Measurements from ENCODE around the gene ERICH2. TPM values are rescaled to one million over a fixed set of nuclear protein-coding genes. Genes with fewer than 3 reads are reported as not detected.

ERICH2 gene
- polyA plus RNA-seq, 4 donors, result 0.28 to 1.2 TPM; not detected in 2

GRCh38 chr2:170828533-170828916 is 58.3 kb downstream of the ERICH2 start:
- Histone ChIP-seq H3K27ac (ENCODE audit: low read depth in 1 of 3, low read length in 2 of 3) (no peak overlapping the region), H3K4me3 (ENCODE audit: low read depth in 1 of 3, low read length in 3 of 3) (no peak overlapping the region), H3K27me3 (ENCODE audit: control insufficient read depth in 3 of 3, insufficient read depth in 3 of 3, low read length in 3 of 3) (peaks cover 0 to 38% (median 26%) of the 10 kb centered on the region in 3 donors), H3K4me1 (ENCODE audit: control insufficient read depth in 3 of 3, insufficient read depth in 2 of 3, low read depth in 1 of 3, low read length in 2 of 3) (no peaks in the 10 kb centered on the region), H3K36me3 (ENCODE audit: control insufficient read depth in 3 of 3, insufficient read depth in 2 of 3, low read depth in 1 of 3, low read length in 3 of 3) (no peaks in the 10 kb centered on the region), H3K9me3 (ENCODE audit: control insufficient read depth in 2 of 2, insufficient read depth in 1 of 2, low read depth in 1 of 2, low read length in 1 of 2) (no peaks in the 10 kb centered on the region)
- no peak for FAIRE-seq
- no peak for DNase-seq
- WGBS, 3 donors, result 72 to 80% (median 78%) methylated on average over 5 of the region's 5 CpGs

- no peaks in the 10 kb centered on the region for H3K36me3 ChIP-seq (ENCODE audit: control insufficient read depth in 3 of 3, insufficient read depth in 2 of 3, low read depth in 1 of 3, low read length in 3 of 3)
- WGBS, 3 donors, result 53 to 80% (median 68%) methylated on average over 2 of the region's 2 CpGs
- DNase-seq (no peak), FAIRE-seq (no peak)
- H3K9me3 ChIP-seq (ENCODE audit: control insufficient read depth in 2 of 2, insufficient read depth in 1 of 2, low read depth in 1 of 2, low read length in 1 of 2), result no peaks in the 10 kb centered on the region
- H3K27ac ChIP-seq (ENCODE audit: low read depth in 1 of 3, low read length in 2 of 3), result no peak overlapping the region
- no peaks in the 10 kb centered on the region for H3K4me1 ChIP-seq (ENCODE audit: control insufficient read depth in 3 of 3, insufficient read depth in 2 of 3, low read depth in 1 of 3, low read length in 2 of 3)
- H3K27me3 ChIP-seq (ENCODE audit: control insufficient read depth in 3 of 3, insufficient read depth in 3 of 3, low read length in 3 of 3), result peaks cover 0 to 36% (median 23%) of the 10 kb centered on the region in 3 donors
- no peak overlapping the region for H3K4me3 ChIP-seq (ENCODE audit: low read depth in 1 of 3, low read length in 3 of 3)
Measured at GRCh38 chr2:170829036-170829435, 58.9 kb downstream of the ERICH2 start.

- WGBS, 3 donors, result 85 to 92% (median 88%) methylated on average over 3 of the region's 3 CpGs
- no peaks in the 10 kb centered on the region for H3K9me3 ChIP-seq (ENCODE audit: control insufficient read depth in 2 of 2, insufficient read depth in 1 of 2, low read depth in 1 of 2, low read length in 1 of 2)
- H3K4me3 ChIP-seq (ENCODE audit: low read depth in 1 of 3, low read length in 3 of 3), result no peak overlapping the region
- H3K27me3 ChIP-seq (ENCODE audit: control insufficient read depth in 3 of 3, insufficient read depth in 3 of 3, low read length in 3 of 3), result peaks cover 0 to 26% (median 17%) of the 10 kb centered on the region in 3 donors
- H3K36me3 ChIP-seq (ENCODE audit: control insufficient read depth in 3 of 3, insufficient read depth in 2 of 3, low read depth in 1 of 3, low read length in 3 of 3), result no peaks in the 10 kb centered on the region
- H3K27ac ChIP-seq (ENCODE audit: low read depth in 1 of 3, low read length in 2 of 3), result no peak overlapping the region
- no peak for FAIRE-seq
- DNase-seq, result no peak
- H3K4me1 ChIP-seq (ENCODE audit: control insufficient read depth in 3 of 3, insufficient read depth in 2 of 3, low read depth in 1 of 3, low read length in 2 of 3), result no peaks in the 10 kb centered on the region
Measured at GRCh38 chr2:170830166-170830565, 60.0 kb downstream of the ERICH2 start.

- Histone ChIP-seq H3K4me3 (ENCODE audit: low read depth in 1 of 3, low read length in 3 of 3) (no peak overlapping the region), H3K27ac (ENCODE audit: low read depth in 1 of 3, low read length in 2 of 3) (no peak overlapping the region), H3K36me3 (ENCODE audit: control insufficient read depth in 3 of 3, insufficient read depth in 2 of 3, low read depth in 1 of 3, low read length in 3 of 3) (no peaks in the 10 kb centered on the region), H3K4me1 (ENCODE audit: control insufficient read depth in 3 of 3, insufficient read depth in 2 of 3, low read depth in 1 of 3, low read length in 2 of 3) (no peaks in the 10 kb centered on the region), H3K27me3 (ENCODE audit: control insufficient read depth in 3 of 3, insufficient read depth in 3 of 3, low read length in 3 of 3) (peaks cover 0 to 20% (median 12%) of the 10 kb centered on the region in 3 donors), H3K9me3 (ENCODE audit: control insufficient read depth in 2 of 2, insufficient read depth in 1 of 2, low read depth in 1 of 2, low read length in 1 of 2) (no peaks in the 10 kb centered on the region)
- WGBS, 3 donors, result 88 to 93% (median 91%) methylated on average over 4 of the region's 4 CpGs
- FAIRE-seq, result no peak
- DNase-seq, result no peak
Measured at GRCh38 chr2:170831115-170831514, 60.9 kb downstream of the ERICH2 start.

GRCh38 chr2:170836027-170836426 is 65.8 kb downstream of the ERICH2 start:
- H3K9me3 ChIP-seq (ENCODE audit: control insufficient read depth in 2 of 2, insufficient read depth in 1 of 2, low read depth in 1 of 2, low read length in 1 of 2), result no peaks in the 10 kb centered on the region
- H3K27me3 ChIP-seq (ENCODE audit: control insufficient read depth in 3 of 3, insufficient read depth in 3 of 3, low read length in 3 of 3), result peaks cover 0 to 11% (median 0%) of the 10 kb centered on the region in 3 donors
- H3K36me3 ChIP-seq (ENCODE audit: control insufficient read depth in 3 of 3, insufficient read depth in 2 of 3, low read depth in 1 of 3, low read length in 3 of 3), result no peaks in the 10 kb centered on the region
- WGBS, 3 donors, result 57 to 64% (median 60%) methylated on average over 5 of the region's 5 CpGs
- no peak overlapping the region for H3K4me3 ChIP-seq (ENCODE audit: low read depth in 1 of 3, low read length in 3 of 3)
- no peak for FAIRE-seq
- H3K27ac ChIP-seq (ENCODE audit: low read depth in 1 of 3, low read length in 2 of 3), result no peak overlapping the region
- no peak for DNase-seq
- no peaks in the 10 kb centered on the region for H3K4me1 ChIP-seq (ENCODE audit: control insufficient read depth in 3 of 3, insufficient read depth in 2 of 3, low read depth in 1 of 3, low read length in 2 of 3)

- no peak for DNase-seq
- Histone ChIP-seq H3K27me3 (ENCODE audit: control insufficient read depth in 3 of 3, insufficient read depth in 3 of 3, low read length in 3 of 3) (peaks cover 0 to 8% (median 5%) of the 10 kb centered on the region in 3 donors), H3K36me3 (ENCODE audit: control insufficient read depth in 3 of 3, insufficient read depth in 2 of 3, low read depth in 1 of 3, low read length in 3 of 3) (no peaks in the 10 kb centered on the region), H3K4me1 (ENCODE audit: control insufficient read depth in 3 of 3, insufficient read depth in 2 of 3, low read depth in 1 of 3, low read length in 2 of 3) (no peaks in the 10 kb centered on the region), H3K9me3 (ENCODE audit: control insufficient read depth in 2 of 2, insufficient read depth in 1 of 2, low read depth in 1 of 2, low read length in 1 of 2) (no peaks in the 10 kb centered on the region), H3K4me3 (ENCODE audit: low read depth in 1 of 3, low read length in 3 of 3) (no peak overlapping the region), H3K27ac (ENCODE audit: low read depth in 1 of 3, low read length in 2 of 3) (no peak overlapping the region)
- no peak for FAIRE-seq
- WGBS, 3 donors, result 71 to 87% (median 84%) methylated on average over 4 of the region's 4 CpGs
Measured at GRCh38 chr2:170840717-170841210, 70.6 kb downstream of the ERICH2 start.

GRCh38 chr2:170842785-170843184 is 72.6 kb downstream of the ERICH2 start:
- FAIRE-seq, result no peak
- 82 to 87% (median 87%) methylated on average over 2 of the region's 2 CpGs for WGBS, 3 donors

GRCh38 chr2:170843656-170844055 is 73.5 kb downstream of the ERICH2 start:
- WGBS, 3 donors, result 54 to 74% (median 72%) methylated on average over 2 of the region's 2 CpGs
- Histone ChIP-seq H3K36me3 (ENCODE audit: control insufficient read depth in 3 of 3, insufficient read depth in 2 of 3, low read depth in 1 of 3, low read length in 3 of 3) (no peaks in the 10 kb centered on the region), H3K27ac (ENCODE audit: low read depth in 1 of 3, low read length in 2 of 3) (no peak overlapping the region), H3K27me3 (ENCODE audit: control insufficient read depth in 3 of 3, insufficient read depth in 3 of 3, low read length in 3 of 3) (peaks cover 0 to 5% (median 4%) of the 10 kb centered on the region in 3 donors), H3K4me1 (ENCODE audit: control insufficient read depth in 3 of 3, insufficient read depth in 2 of 3, low read depth in 1 of 3, low read length in 2 of 3) (no peaks in the 10 kb centered on the region), H3K9me3 (ENCODE audit: control insufficient read depth in 2 of 2, insufficient read depth in 1 of 2, low read depth in 1 of 2, low read length in 1 of 2) (no peaks in the 10 kb centered on the region), H3K4me3 (ENCODE audit: low read depth in 1 of 3, low read length in 3 of 3) (no peak overlapping the region)
- DNase-seq, result no peak
- no peak for FAIRE-seq

More at GRCh38 chr2:170842785-170843184, 72.6 kb downstream of the ERICH2 start:
- no peak overlapping the region for H3K4me3 ChIP-seq (ENCODE audit: low read depth in 1 of 3, low read length in 3 of 3)
- no peak overlapping the region for H3K27ac ChIP-seq (ENCODE audit: low read depth in 1 of 3, low read length in 2 of 3)
- no peaks in the 10 kb centered on the region for H3K36me3 ChIP-seq (ENCODE audit: control insufficient read depth in 3 of 3, insufficient read depth in 2 of 3, low read depth in 1 of 3, low read length in 3 of 3)
- H3K27me3 ChIP-seq (ENCODE audit: control insufficient read depth in 3 of 3, insufficient read depth in 3 of 3, low read length in 3 of 3), result peaks cover 0 to 5% (median 4%) of the 10 kb centered on the region in 3 donors
- no peaks in the 10 kb centered on the region for H3K4me1 ChIP-seq (ENCODE audit: control insufficient read depth in 3 of 3, insufficient read depth in 2 of 3, low read depth in 1 of 3, low read length in 2 of 3)
- no peaks in the 10 kb centered on the region for H3K9me3 ChIP-seq (ENCODE audit: control insufficient read depth in 2 of 2, insufficient read depth in 1 of 2, low read depth in 1 of 2, low read length in 1 of 2)
- no peak for DNase-seq

GRCh38 chr2:170845343-170845742 is 75.2 kb downstream of the ERICH2 start:
- WGBS, 3 donors, result 81 to 84% (median 83%) methylated on average over 10 of the region's 10 CpGs
- DNase-seq (no peak), FAIRE-seq (no peak)
- no peaks in the 10 kb centered on the region for H3K4me1 ChIP-seq (ENCODE audit: control insufficient read depth in 3 of 3, insufficient read depth in 2 of 3, low read depth in 1 of 3, low read length in 2 of 3)
- peaks cover 0 to 5% (median 4%) of the 10 kb centered on the region in 3 donors for H3K27me3 ChIP-seq (ENCODE audit: control insufficient read depth in 3 of 3, insufficient read depth in 3 of 3, low read length in 3 of 3)
- H3K4me3 ChIP-seq (ENCODE audit: low read depth in 1 of 3, low read length in 3 of 3), result no peak overlapping the region
- no peaks in the 10 kb centered on the region for H3K9me3 ChIP-seq (ENCODE audit: control insufficient read depth in 2 of 2, insufficient read depth in 1 of 2, low read depth in 1 of 2, low read length in 1 of 2)
- no peaks in the 10 kb centered on the region for H3K36me3 ChIP-seq (ENCODE audit: control insufficient read depth in 3 of 3, insufficient read depth in 2 of 3, low read depth in 1 of 3, low read length in 3 of 3)
- no peak overlapping the region for H3K27ac ChIP-seq (ENCODE audit: low read depth in 1 of 3, low read length in 2 of 3)

Data from small intestine (tissue), 7 donors.